HepG2 (cell line): Measurements from ENCODE around the gene COLEC12. TPM values are rescaled to one million over a fixed set of nuclear protein-coding genes. Genes with fewer than 3 reads are reported as not detected.

Experiments used
- BORCS8-MEF2B ChIP-seq: sonication (generic); formaldehyde crosslinking; IDR thresholded peaks from 2 replicates; pipeline ENCODE4 v1.8.0; 2022; ENCODE audit warnings: mild to moderate bottlenecking, missing genetic modification reagents
- EHMT2 ChIP-seq: fragments of 200-600 bp; sonication (generic); IDR thresholded peaks from 2 replicates; pipeline ENCODE4 v1.7.0; 2017; ENCODE audit warnings: antibody characterized with exemption, low read depth, low read length, borderline replicate concordance
- ELF3 ChIP-seq: IDR thresholded peaks from 2 replicates; pipeline ENCODE4 v1.6.1; 2016; ENCODE audit warnings: missing genetic modification reagents, missing compliant biosample characterization
- JUNB ChIP-seq: sonication (generic); formaldehyde crosslinking; IDR thresholded peaks from 2 replicates; pipeline ENCODE4 v1.8.0; 2022; ENCODE audit warnings: missing genetic modification reagents, mild to moderate bottlenecking, borderline replicate concordance
- KMT2B ChIP-seq: IDR thresholded peaks from 2 replicates; pipeline ENCODE4 v1.6.1; 2016; ENCODE audit warnings: missing genetic modification reagents, missing compliant biosample characterization
- LCORL ChIP-seq, 2 experiments: fragments of 450-650 bp in 1 of 2; sonication (generic) in 1 of 2; formaldehyde crosslinking in 1 of 2; IDR thresholded peaks; 2 replicates each; pipeline versions ENCODE4 v1.5.0 to v1.6.1; 2017 to 2020; ENCODE audit warnings: antibody characterized with exemption in 1 of 2, missing genetic modification reagents in 1 of 2
- LRRFIP1 ChIP-seq: sonication (generic); formaldehyde crosslinking; conservative IDR thresholded peaks from 2 replicates; pipeline ENCODE4 v1.4.0; 2020; ENCODE audit warnings: missing genetic modification reagents
- PAWR ChIP-seq: sonication (generic); formaldehyde crosslinking; IDR thresholded peaks from 2 replicates; pipeline ENCODE4 v1.4.0; 2020; ENCODE audit warnings: missing genetic modification reagents, mild to moderate bottlenecking, borderline replicate concordance
- STAT6 ChIP-seq: sonication (generic); formaldehyde crosslinking; IDR thresholded peaks from 2 replicates; pipeline ENCODE4 v1.4.0; 2020; ENCODE audit warnings: missing genetic modification reagents, mild to moderate bottlenecking, borderline replicate concordance
- U2AF2 ChIP-seq: fragments of 200-400 bp; formaldehyde crosslinking; IDR thresholded peaks from 2 replicates; pipeline ENCODE4 v1.6.1; 2017; ENCODE audit warnings: low read depth, mild to moderate bottlenecking, low read length
- ZFP90 ChIP-seq: sonication (generic); formaldehyde crosslinking; IDR thresholded peaks from 2 replicates; pipeline ENCODE4 v1.8.0; 2022; ENCODE audit warnings: missing genetic modification reagents, mild to moderate bottlenecking, inconsistent platforms, borderline replicate concordance
- ZHX2 ChIP-seq, 2 experiments: sonication (generic) in 1 of 2; formaldehyde crosslinking in 1 of 2; IDR thresholded peaks; 2 replicates each; pipeline versions ENCODE4 v1.6.1 to v1.9.0; 2014 to 2022; ENCODE audit warnings: antibody characterized with exemption in 1 of 2, borderline replicate concordance in 1 of 2, inconsistent platforms in 1 of 2, low read depth in 1 of 2, missing genetic modification reagents in 1 of 2
- ZNF207 ChIP-seq: fragments of 450-650 bp; IDR thresholded peaks from 2 replicates; pipeline ENCODE4 v1.6.1; 2016; ENCODE audit warnings: antibody characterized with exemption, borderline replicate concordance
- ZNF501 ChIP-seq: sonication (generic); formaldehyde crosslinking; IDR thresholded peaks from 2 replicates; pipeline ENCODE4 v1.5.1; 2020; ENCODE audit warnings: mild to moderate bottlenecking, moderate library complexity, missing genetic modification reagents
- ZNF558 ChIP-seq: sonication (generic); formaldehyde crosslinking; IDR thresholded peaks from 2 replicates; pipeline ENCODE4 v1.9.0; 2022; ENCODE audit warnings: mild to moderate bottlenecking, missing genetic modification reagents, borderline replicate concordance
- ZNF672 ChIP-seq: sonication (generic); formaldehyde crosslinking; IDR thresholded peaks from 2 replicates; pipeline ENCODE4 v1.8.1; 2022; ENCODE audit warnings: missing genetic modification reagents
- polyA plus RNA-seq, 8 experiments: library from polyadenylated mRNA; depleted of rRNA in 3 of 8; stranded (reverse) in 7 of 8; unstranded in 1 of 8; fragments of >200 nt; fragmentation: Illumina TruSeq in 4 of 8; extraction: Trizol in 4 of 8; gene quantifications; 2 replicates each; pipeline versions ENCODE4 v1.2.1 to v1.2.3, GENCODE V29; 2011 to 2016; ENCODE audit warnings: low read depth in 4 of 8, missing spikeins in 1 of 8, mixed read lengths in 1 of 8; ENCODE audit not compliant: insufficient read depth in 1 of 8
- total RNA-seq, 5 experiments: library from RNA; depleted of rRNA; stranded (reverse); fragments of >200 nt; fragmentation: Illumina TruSeq; extraction: Trizol; gene quantifications; 2 replicates each; pipeline ENCODE4 v1.2.3, GENCODE V29; 2016; ENCODE audit warnings: low read depth in 1 of 5

COLEC12 gene
- total and polyA plus RNA-seq, 2 of the 13 experiments (the other 11 are each of a cell fraction or from before 2014, with no cell fraction given) = 0.02 to 0.11 TPM

- peak; percentile 90 for TF ChIP-seq ZHX2 (IDR thresholded peaks at IDR 0.05; ENCODE audit: low read depth)
- peak; percentile 42; the same call in 1 of the 2 replicates for TF ChIP-seq ZHX2 (CRISPR knock-in tag; IDR thresholded peaks at IDR 0.05; ENCODE audit: borderline replicate concordance)
- no peak for TF ChIP-seq EHMT2
- peak; percentile 85; the same call in 1 of the 2 replicates for TF ChIP-seq STAT6 (CRISPR knock-in tag)
- TF ChIP-seq PAWR (CRISPR knock-in tag) = peak; percentile 52; the same call in 1 of the 2 replicates
- TF ChIP-seq ZNF672 = no peak
- no peak for TF ChIP-seq ZNF207
- no peak for TF ChIP-seq LRRFIP1 (CRISPR knock-in tag)
- peak; percentile 98 for TF ChIP-seq ZNF501 (CRISPR knock-in tag)
- TF ChIP-seq BORCS8-MEF2B (CRISPR knock-in tag) = peak; percentile 61
- no peak for TF ChIP-seq LCORL (IDR thresholded peaks at IDR 0.05)
- TF ChIP-seq LCORL (CRISPR knock-in tag; IDR thresholded peaks at IDR 0.05) = peak; percentile 41
- TF ChIP-seq ELF3 (CRISPR knock-in tag) = peak; percentile 62; the same call in 1 of the 2 replicates
- peak; percentile 68; the same call in 1 of the 2 replicates for TF ChIP-seq U2AF2
- peak; percentile 37; the same call in 1 of the 2 replicates for TF ChIP-seq ZFP90
- peak; percentile 100 for TF ChIP-seq KMT2B
- no peak for TF ChIP-seq ZNF558
- TF ChIP-seq JUNB (CRISPR knock-in tag) = no peak
Observed at GRCh38 chr18:267688-268552, 232.6 kb downstream of the COLEC12 start, which contains the start of gene THOC1 (continued).
